T-helper 2 cell treated with Interferon-gamma antibody and Interleukin-4, amounts not matched to agents 5 μg/mL and 100 μg/mL, for 36 hours (primary cell): Measurements from ENCODE around the gene PCDHA7.
"Not testable (repeated sequence)": the region's sequence is repeated elsewhere in the genome, so short reads cannot be mapped to it uniquely, and the experiment has no call there.

Experiments used
- DNase-seq: peaks from one replicate; pipeline ENCODE4 v3.0.0; 2021; ENCODE audit warnings: low spot score
- H3K27ac Mint-ChIP-seq: one replicate; pipeline ENCODE4 v1.8.0; 2021; ENCODE audit warnings: mild to moderate bottlenecking, mixed read lengths
- H3K27me3 Mint-ChIP-seq: one replicate; pipeline ENCODE4 v1.8.0; 2021; ENCODE audit warnings: low read depth, mixed read lengths
- H3K36me3 Mint-ChIP-seq: one replicate; pipeline ENCODE4 v1.8.0; 2021; ENCODE audit warnings: low read depth, mixed read lengths
- H3K4me1 Mint-ChIP-seq: one replicate; pipeline ENCODE4 v1.8.0; 2021; ENCODE audit warnings: low read depth, mixed read lengths
- H3K4me3 Mint-ChIP-seq: one replicate; pipeline ENCODE4 v1.8.0; 2022; ENCODE audit warnings: mild to moderate bottlenecking, moderate library complexity, mixed read lengths
- H3K9me3 Mint-ChIP-seq: one replicate; pipeline ENCODE4 v1.8.0; 2021; ENCODE audit warnings: mixed read lengths

PCDHA7 gene

DNA sequence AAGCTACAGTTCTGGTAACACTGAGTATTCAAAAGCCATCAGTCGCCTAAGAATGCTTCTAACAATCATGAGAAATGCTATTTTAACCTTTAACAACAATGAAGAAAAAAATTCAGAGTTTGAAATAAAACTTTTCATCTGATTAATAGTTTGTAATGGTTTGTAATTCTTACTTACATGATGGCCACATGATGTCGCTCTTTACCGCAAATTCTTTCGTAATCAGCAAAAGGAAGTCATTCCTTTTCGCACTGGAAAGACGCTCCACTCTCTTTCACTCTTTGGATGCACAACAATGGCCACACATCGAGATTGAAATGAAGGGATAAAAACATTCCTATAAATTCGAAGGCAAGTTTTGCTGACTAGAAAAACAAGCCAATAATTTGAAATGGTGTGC is at the start of gene PCDHA7:
PCDHA7 (plus strand) TSS at position 277 of the 400 bp plus-strand sequence; CDS start at position 392, 115 bp downstream.
- peaks cover 22% of the 10 kb centered on the region for H3K9me3 Mint-ChIP-seq
- no peaks in the 10 kb centered on the region for H3K36me3 Mint-ChIP-seq
- peak within 1 kb of the TSS; percentile 10 for H3K27ac Mint-ChIP-seq
- no peaks in the 10 kb centered on the region for H3K27me3 Mint-ChIP-seq
- no peaks in the 10 kb centered on the region for H3K4me1 Mint-ChIP-seq
- H3K4me3 Mint-ChIP-seq, result no peak within 1 kb of the TSS
- DNase-seq, result no peak

DNA sequence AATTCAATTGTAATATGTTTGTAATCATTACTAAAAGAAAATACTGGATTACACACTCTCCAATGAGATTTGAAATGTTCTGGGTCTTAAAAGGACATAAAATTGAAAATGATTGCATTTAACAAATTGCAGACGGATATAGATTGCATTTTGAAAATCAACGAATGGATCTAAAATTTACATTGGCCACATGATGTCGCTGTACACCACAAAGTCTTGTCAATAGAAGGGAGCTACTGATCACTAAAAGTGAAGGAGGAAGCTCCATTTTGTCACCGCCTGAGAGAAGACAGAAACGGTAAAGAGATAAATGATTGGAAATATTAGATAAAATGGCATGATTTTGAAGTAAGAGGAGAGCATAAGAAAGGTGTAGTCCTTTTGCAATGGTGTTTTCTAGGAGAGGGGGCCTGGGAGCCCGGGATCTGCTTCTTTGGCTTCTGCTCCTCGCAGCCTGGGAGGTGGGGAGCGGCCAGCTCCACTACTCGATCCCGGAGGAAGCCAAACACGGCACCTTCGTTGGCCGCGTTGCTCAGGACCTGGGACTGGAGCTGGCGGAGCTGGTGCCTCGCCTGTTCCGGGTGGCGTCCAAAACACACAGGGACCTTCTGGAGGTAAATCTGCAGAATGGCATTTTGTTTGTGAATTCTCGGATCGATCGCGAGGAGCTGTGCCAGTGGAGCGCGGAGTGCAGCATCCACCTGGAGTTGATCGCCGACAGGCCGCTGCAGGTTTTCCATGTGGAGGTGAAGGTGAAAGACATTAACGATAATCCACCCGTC is 48.0 kb upstream of the PCDHA7 start, which contains the start of gene PCDHA1:
PCDHA1 (plus strand) TSS at position 236 of the 782 bp plus-strand sequence.
- DNase-seq, result no peak
- Mint-ChIP-seq H3K27ac (peak within 1 kb of the TSS; percentile 36), H3K9me3 (peaks cover 45% of the 10 kb centered on the region), H3K36me3 (no peaks in the 10 kb centered on the region), H3K4me1 (no peaks in the 10 kb centered on the region), H3K27me3 (no peaks in the 10 kb centered on the region), H3K4me3 (no peak within 1 kb of the TSS)

- peaks cover 40% of the 10 kb centered on the region for H3K9me3 Mint-ChIP-seq
- H3K4me1 Mint-ChIP-seq, H3K27me3 Mint-ChIP-seq, H3K27ac Mint-ChIP-seq, H3K36me3 Mint-ChIP-seq, H3K4me3 Mint-ChIP-seq, DNase-seq: not testable (repeated sequence)
These were observed 46.6 kb upstream of the PCDHA7 start for GRCh38 chr5:140787422-140787821.

GRCh38 chr5:140787849-140788504 is 46.1 kb upstream of the PCDHA7 start:
- not testable (repeated sequence) for H3K27ac Mint-ChIP-seq, H3K27me3 Mint-ChIP-seq, DNase-seq, H3K4me3 Mint-ChIP-seq, H3K36me3 Mint-ChIP-seq, H3K4me1 Mint-ChIP-seq
- peaks cover 38% of the 10 kb centered on the region for H3K9me3 Mint-ChIP-seq

DNA sequence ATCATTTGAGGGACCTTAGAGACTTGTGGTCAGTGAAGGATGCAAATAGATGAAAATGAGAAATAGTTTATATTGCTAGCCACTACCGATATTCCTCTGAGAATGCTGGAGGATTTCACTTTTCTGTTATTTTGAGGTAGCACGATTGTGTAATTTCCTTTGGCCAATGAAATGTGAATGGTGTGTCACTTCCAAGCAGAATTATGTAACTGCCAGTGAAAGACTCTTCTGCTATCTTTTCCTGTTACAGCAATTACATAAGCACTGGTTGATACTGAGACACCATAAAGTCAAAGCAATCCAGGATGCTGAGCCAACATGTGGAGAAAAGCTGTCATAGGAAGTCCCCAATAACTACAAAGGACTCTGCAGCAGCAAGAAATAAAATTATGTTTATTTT is 43.0 kb upstream of the PCDHA7 start:
- Mint-ChIP-seq H3K4me1 (no peaks in the 10 kb centered on the region), H3K27ac (no peak overlapping the region), H3K27me3 (no peaks in the 10 kb centered on the region), H3K4me3 (no peak overlapping the region), H3K9me3 (peaks cover 38% of the 10 kb centered on the region), H3K36me3 (no peaks in the 10 kb centered on the region)
- DNase-seq, result no peak

DNA sequence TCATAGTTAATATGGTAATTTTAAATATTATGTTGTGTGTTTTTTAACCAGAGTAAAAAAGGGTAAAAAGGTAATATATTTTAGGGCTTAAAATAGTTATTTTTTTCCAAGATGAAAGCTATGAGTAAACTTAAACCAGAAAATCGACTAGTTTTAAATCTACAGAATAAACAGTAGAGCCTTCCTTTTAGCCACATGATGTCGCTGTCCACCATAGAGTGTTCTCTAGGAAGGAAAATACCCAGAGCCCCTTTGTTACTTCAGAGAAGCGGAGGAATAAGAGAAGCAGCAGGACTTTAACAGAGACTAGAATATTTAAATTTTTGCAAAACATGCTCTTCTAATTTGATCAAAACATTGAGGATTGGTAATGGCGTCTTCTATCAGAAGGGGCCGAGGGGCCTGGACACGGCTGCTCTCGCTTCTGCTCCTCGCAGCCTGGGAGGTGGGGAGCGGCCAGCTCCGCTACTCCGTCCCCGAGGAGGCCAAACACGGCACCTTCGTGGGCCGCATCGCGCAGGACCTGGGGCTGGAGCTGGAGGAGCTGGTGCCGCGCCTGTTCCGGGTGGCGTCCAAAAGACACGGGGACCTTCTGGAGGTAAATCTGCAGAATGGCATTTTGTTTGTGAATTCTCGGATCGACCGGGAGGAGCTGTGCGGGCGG is 39.3 kb upstream of the PCDHA7 start, which contains the start of gene PCDHA2:
PCDHA2 (plus strand) TSS at position 258 of the 664 bp plus-strand sequence.
- H3K36me3 Mint-ChIP-seq, result no peaks in the 10 kb centered on the region
- peaks cover 36% of the 10 kb centered on the region for H3K9me3 Mint-ChIP-seq

DNA sequence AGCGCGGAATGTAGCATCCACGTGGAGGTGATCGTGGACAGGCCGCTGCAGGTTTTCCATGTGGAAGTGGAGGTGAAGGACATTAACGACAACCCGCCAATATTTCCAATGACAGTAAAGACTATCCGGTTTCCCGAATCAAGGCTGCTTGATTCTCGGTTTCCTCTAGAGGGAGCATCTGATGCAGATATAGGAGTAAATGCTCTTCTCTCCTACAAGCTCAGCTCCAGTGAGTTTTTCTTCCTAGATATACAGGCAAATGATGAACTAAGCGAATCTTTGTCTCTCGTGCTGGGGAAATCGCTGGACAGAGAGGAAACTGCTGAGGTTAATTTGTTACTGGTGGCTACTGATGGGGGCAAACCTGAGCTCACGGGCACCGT is 38.8 kb upstream of the PCDHA7 start:
- no peak for DNase-seq
- H3K4me3 Mint-ChIP-seq, result no peak overlapping the region
- H3K36me3 Mint-ChIP-seq, result no peaks in the 10 kb centered on the region
- H3K27me3 Mint-ChIP-seq, result no peaks in the 10 kb centered on the region
- H3K27ac Mint-ChIP-seq, result no peak overlapping the region
- H3K9me3 Mint-ChIP-seq, result peaks cover 39% of the 10 kb centered on the region
- no peaks in the 10 kb centered on the region for H3K4me1 Mint-ChIP-seq

More for the DNA sequence above, 39.3 kb upstream of the PCDHA7 start, which contains the start of gene PCDHA2:
- no peak for DNase-seq
- H3K27ac Mint-ChIP-seq, result no peak within 1 kb of the TSS
- no peak within 1 kb of the TSS for H3K4me3 Mint-ChIP-seq
- H3K27me3 Mint-ChIP-seq, result no peaks in the 10 kb centered on the region
- H3K4me1 Mint-ChIP-seq, result no peaks in the 10 kb centered on the region

GRCh38 chr5:140796072-140796717 is 37.9 kb upstream of the PCDHA7 start:
- H3K36me3 Mint-ChIP-seq, H3K27me3 Mint-ChIP-seq, H3K4me1 Mint-ChIP-seq, DNase-seq, H3K27ac Mint-ChIP-seq, H3K4me3 Mint-ChIP-seq: not testable (repeated sequence)
- peaks cover 35% of the 10 kb centered on the region for H3K9me3 Mint-ChIP-seq

DNA sequence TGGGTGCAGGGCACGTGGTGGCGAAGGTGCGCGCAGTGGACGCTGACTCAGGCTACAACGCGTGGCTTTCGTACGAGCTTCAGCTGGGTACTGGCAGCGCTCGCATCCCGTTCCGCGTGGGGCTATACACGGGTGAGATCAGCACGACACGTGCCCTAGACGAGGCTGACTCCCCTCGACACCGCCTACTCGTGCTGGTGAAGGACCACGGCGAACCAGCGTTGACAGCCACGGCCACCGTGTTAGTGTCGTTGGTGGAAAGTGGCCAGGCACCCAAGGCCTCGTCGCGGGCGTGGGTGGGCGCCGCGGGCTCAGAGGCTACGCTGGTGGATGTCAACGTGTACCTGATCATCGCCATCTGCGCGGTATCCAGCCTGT is 37.4 kb upstream of the PCDHA7 start:
- Mint-ChIP-seq H3K4me3 (no peak overlapping the region), H3K9me3 (peaks cover 35% of the 10 kb centered on the region), H3K4me1 (no peaks in the 10 kb centered on the region), H3K36me3 (no peaks in the 10 kb centered on the region), H3K27ac (no peak overlapping the region), H3K27me3 (no peaks in the 10 kb centered on the region)
- no peak for DNase-seq

GRCh38 chr5:140800816-140801493 is 33.1 kb upstream of the PCDHA7 start, which contains the start of gene PCDHA3:
Gene PCDHA3, plus strand, starts transcription at chr5:140801057.
- H3K4me3 Mint-ChIP-seq, result no peak within 1 kb of the TSS
- DNase-seq, result no peak
- no peak within 1 kb of the TSS for H3K27ac Mint-ChIP-seq

DNA sequence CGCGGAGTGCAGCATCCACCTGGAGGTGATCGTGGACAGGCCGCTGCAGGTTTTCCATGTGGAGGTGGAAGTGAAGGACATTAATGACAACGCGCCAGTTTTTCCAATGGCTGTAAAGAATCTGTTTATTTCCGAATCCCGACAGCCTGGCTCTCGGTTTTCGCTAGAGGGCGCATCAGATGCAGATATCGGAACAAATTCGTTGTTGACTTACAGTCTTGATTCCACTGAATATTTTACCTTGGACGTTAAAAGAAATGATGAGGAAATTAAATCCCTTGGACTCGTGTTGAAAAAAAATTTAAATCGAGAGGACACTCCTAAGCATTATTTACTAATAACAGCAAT is 32.6 kb upstream of the PCDHA7 start:
- Mint-ChIP-seq H3K4me1 (no peaks in the 10 kb centered on the region), H3K27me3 (no peaks in the 10 kb centered on the region), H3K9me3 (peaks cover 39% of the 10 kb centered on the region), H3K36me3 (no peaks in the 10 kb centered on the region), H3K4me3 (no peak overlapping the region), H3K27ac (no peak overlapping the region)
- no peak for DNase-seq

More at GRCh38 chr5:140800816-140801493, 33.1 kb upstream of the PCDHA7 start, which contains the start of gene PCDHA3:
- peaks cover 38% of the 10 kb centered on the region for H3K9me3 Mint-ChIP-seq
- no peaks in the 10 kb centered on the region for H3K36me3 Mint-ChIP-seq
- H3K4me1 Mint-ChIP-seq, result no peaks in the 10 kb centered on the region
- no peaks in the 10 kb centered on the region for H3K27me3 Mint-ChIP-seq

DNA sequence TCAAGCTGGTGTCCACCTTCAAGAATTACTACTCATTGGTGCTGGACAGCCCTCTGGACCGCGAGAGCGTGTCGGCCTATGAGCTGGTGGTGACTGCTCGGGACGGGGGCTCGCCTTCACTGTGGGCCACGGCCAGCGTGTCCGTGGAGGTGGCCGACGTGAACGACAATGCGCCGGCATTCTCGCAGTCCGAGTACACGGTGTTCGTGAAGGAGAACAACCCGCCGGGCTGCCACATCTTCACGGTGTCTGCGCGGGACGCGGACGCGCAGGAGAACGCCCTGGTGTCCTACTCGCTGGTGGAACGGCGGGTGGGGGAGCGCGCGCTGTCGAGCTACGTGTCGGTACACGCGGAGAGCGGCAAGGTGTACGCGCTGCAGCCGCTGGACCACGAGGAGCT is 31.7 kb upstream of the PCDHA7 start:
- H3K9me3 Mint-ChIP-seq, result peaks cover 40% of the 10 kb centered on the region
- not testable (repeated sequence) for H3K36me3 Mint-ChIP-seq, H3K27me3 Mint-ChIP-seq, H3K27ac Mint-ChIP-seq, DNase-seq, H3K4me1 Mint-ChIP-seq, H3K4me3 Mint-ChIP-seq

- Mint-ChIP-seq H3K9me3 (peaks cover 43% of the 10 kb centered on the region), H3K27ac (no peak overlapping the region), H3K36me3 (no peaks in the 10 kb centered on the region), H3K27me3 (no peaks in the 10 kb centered on the region), H3K4me1 (no peaks in the 10 kb centered on the region), H3K4me3 (no peak overlapping the region)
- no peak for DNase-seq
These were observed 31.2 kb upstream of the PCDHA7 start for GRCh38 chr5:140802781-140803271.
